DND-41 (cell line): Measurements from ENCODE around the gene USP34.
"Not testable (repeated sequence)": the region's sequence is repeated elsewhere in the genome, so short reads cannot be mapped to it uniquely, and the experiment has no call there.

ENCODE experiments used
- ATAC-seq: fragments of 200-7000 bp; cut with Tn5 transposase; 3 replicates; pipeline ENCODE4 v1.9.1; 2021; ENCODE audit warnings: low read depth; ENCODE audit not compliant: insufficient read depth
- DNase-seq: peaks from one replicate; pipeline ENCODE4 v3.0.0-alpha.2; 2020
- H2AFZ ChIP-seq: 2 replicates; pipeline ENCODE4 v1.6.0; 2012; ENCODE audit warnings: low read depth, low read length
- H3K27ac ChIP-seq: 2 replicates; pipeline ENCODE4 v1.5.1; 2012; ENCODE audit warnings: low read length, inconsistent platforms
- H3K27me3 ChIP-seq: fragments of 200-600 bp; sonication (generic); 2 replicates; pipeline ENCODE4 v1.6.0; 2012; ENCODE audit warnings: low read length, mild to moderate bottlenecking, inconsistent platforms; ENCODE audit not compliant: insufficient read depth, poor library complexity
- H3K36me3 ChIP-seq: 2 replicates; pipeline ENCODE4 v1.5.1; 2012; ENCODE audit warnings: low read length, inconsistent platforms; ENCODE audit not compliant: insufficient read depth
- H3K4me1 ChIP-seq: 2 replicates; pipeline ENCODE4 v1.5.1; 2012; ENCODE audit warnings: mild to moderate bottlenecking, low read length; ENCODE audit not compliant: insufficient read depth
- H3K4me2 ChIP-seq: 2 replicates; pipeline ENCODE4 v1.6.0; 2012; ENCODE audit warnings: mild to moderate bottlenecking, moderate library complexity, low read length, inconsistent platforms; ENCODE audit not compliant: insufficient read depth
- H3K4me3 ChIP-seq, 2 experiments: fragments of 200-600 bp in 1 of 2; shearing (Covaris generic) in 1 of 2; 2 replicates each; pipeline ENCODE4 v1.5.1; 2012 to 2016; ENCODE audit warnings: inconsistent platforms in 2 of 2, low read length in 2 of 2, mild to moderate bottlenecking in 2 of 2, low read depth in 1 of 2, moderate library complexity in 1 of 2
- H3K79me2 ChIP-seq: 2 replicates; pipeline ENCODE4 v1.6.0; 2012; ENCODE audit warnings: low read length, inconsistent platforms; ENCODE audit not compliant: insufficient read depth
- H3K9ac ChIP-seq: 2 replicates; pipeline ENCODE4 v1.6.0; 2012; ENCODE audit warnings: low read depth, mild to moderate bottlenecking, inconsistent platforms, low read length, moderate library complexity
- H3K9me3 ChIP-seq: 2 replicates; pipeline ENCODE4 v1.5.1; 2012; ENCODE audit warnings: low read length, moderate library complexity, mild to moderate bottlenecking, inconsistent platforms; ENCODE audit not compliant: insufficient read depth, severe bottlenecking
- H4K20me1 ChIP-seq: 2 replicates; pipeline ENCODE4 v1.6.0; 2012; ENCODE audit warnings: low read length; ENCODE audit not compliant: insufficient read depth
- EZH2 ChIP-seq: IDR thresholded peaks from 3 replicates; pipeline ENCODE4 v1.6.1; 2012; ENCODE audit warnings: borderline replicate concordance, low read depth, mild to moderate bottlenecking, moderate library complexity, low read length, inconsistent platforms; ENCODE audit not compliant: severe bottlenecking
- TF ChIP-seq, protein P1 (sequence below): IDR thresholded peaks from 2 replicates; pipeline ENCODE4 v1.5.1; 2012; ENCODE audit warnings: borderline replicate concordance, low read length, moderate library complexity, mild to moderate bottlenecking; ENCODE audit not compliant: poor library complexity, severe bottlenecking; ENCODE audit errors: extremely low read depth

USP34 gene

DNA sequence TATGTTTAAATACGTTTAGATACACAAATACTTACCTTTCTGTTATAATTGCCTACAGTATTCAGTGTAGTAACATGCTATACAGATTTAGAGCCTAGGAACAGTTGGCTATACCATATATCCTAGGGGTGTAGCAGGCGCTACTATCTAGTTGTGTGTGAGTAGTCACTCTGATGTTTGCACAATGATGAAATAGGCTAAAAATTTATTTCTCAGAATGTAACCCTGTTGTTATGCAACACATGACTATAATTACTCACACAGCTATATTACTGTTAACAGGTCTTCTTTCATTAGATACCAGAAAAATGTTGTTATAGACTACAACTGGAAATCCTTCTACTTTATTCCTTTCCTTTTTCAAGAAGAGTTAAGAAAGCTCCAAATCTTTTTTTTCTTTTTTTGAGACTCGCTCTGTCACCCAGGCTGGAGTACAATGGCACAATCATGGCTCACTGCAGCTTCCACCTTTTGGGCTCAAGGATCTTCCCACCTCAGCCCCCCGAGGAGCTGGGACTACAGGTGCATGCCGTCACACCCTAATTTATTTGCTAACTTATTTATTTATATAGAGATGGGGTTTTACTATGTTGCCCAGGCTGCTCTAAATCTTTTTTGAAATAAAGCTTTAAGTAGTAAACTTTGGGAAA, 260.4 kb downstream of the USP34 start:
- Histone ChIP-seq H3K9me3 (no peaks in the 10 kb centered on the region), H3K27me3 (no peaks in the 10 kb centered on the region), H3K9ac (no peak overlapping the region), H3K4me2 (no peak overlapping the region), H3K4me3 (no peak overlapping the region), H4K20me1 (no peaks in the 10 kb centered on the region), H3K36me3 (peaks cover 61% of the 10 kb centered on the region), H2AFZ (no peak overlapping the region), H3K79me2 (no peaks in the 10 kb centered on the region), H3K4me1 (no peaks in the 10 kb centered on the region), H3K27ac (no peak overlapping the region)
- no peak for ATAC-seq
- DNase-seq, result no peak
- TF ChIP-seq EZH2, result no peak
- TF ChIP-seq, protein P1, sequence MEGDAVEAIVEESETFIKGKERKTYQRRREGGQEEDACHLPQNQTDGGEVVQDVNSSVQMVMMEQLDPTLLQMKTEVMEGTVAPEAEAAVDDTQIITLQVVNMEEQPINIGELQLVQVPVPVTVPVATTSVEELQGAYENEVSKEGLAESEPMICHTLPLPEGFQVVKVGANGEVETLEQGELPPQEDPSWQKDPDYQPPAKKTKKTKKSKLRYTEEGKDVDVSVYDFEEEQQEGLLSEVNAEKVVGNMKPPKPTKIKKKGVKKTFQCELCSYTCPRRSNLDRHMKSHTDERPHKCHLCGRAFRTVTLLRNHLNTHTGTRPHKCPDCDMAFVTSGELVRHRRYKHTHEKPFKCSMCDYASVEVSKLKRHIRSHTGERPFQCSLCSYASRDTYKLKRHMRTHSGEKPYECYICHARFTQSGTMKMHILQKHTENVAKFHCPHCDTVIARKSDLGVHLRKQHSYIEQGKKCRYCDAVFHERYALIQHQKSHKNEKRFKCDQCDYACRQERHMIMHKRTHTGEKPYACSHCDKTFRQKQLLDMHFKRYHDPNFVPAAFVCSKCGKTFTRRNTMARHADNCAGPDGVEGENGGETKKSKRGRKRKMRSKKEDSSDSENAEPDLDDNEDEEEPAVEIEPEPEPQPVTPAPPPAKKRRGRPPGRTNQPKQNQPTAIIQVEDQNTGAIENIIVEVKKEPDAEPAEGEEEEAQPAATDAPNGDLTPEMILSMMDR, result no peak

DNA sequence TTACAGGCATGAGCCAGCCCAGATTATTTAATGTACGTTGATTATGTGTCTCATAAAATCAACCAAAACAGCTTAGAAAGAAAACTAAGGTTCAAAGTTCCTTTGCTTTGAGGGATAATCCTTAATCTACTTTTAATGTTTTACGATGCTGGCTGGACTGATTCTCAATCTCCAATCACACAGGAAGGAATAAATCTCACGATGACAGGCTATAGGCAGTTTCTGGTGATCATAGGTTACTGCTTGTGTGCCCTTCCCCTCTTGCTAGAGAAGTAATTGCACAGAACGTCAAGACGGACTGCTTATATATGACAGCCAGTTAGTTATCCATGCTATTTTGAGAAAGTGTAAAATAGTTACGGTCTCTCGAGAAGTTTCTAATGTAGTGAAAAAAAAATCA, 265.8 kb downstream of the USP34 start:
- TF ChIP-seq EZH2, result no peak
- Histone ChIP-seq H3K4me1 (no peaks in the 10 kb centered on the region), H3K27me3 (no peaks in the 10 kb centered on the region), H3K27ac (no peak overlapping the region), H3K4me3 (no peak overlapping the region), H3K9me3 (no peaks in the 10 kb centered on the region), H2AFZ (no peak overlapping the region), H4K20me1 (no peaks in the 10 kb centered on the region), H3K36me3 (peaks cover 77% of the 10 kb centered on the region), H3K4me2 (no peak overlapping the region), H3K79me2 (no peaks in the 10 kb centered on the region), H3K9ac (no peak overlapping the region)
- no peak for ATAC-seq
- no peak for DNase-seq

DNA sequence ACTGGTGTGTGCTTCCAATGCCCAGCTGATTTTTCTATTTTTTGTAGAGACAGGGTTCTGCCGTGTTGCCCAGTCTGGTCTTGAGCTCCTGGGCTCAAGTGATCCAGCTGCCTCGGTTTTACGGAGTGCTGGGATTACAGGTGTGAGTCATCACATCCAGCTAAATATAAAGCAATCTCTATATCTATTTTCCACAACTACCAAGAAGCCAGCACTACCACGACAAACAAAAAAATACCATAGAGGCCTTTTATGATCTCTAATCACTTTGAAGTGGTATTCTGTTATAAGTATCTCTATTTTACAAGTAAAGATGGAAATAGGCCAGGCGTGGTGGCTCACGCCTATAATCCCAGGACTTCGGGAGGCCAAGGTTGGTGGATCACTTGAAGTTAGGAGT, 274.2 kb downstream of the USP34 start:
- Histone ChIP-seq H2AFZ (no peak overlapping the region), H3K36me3 (peaks cover 48% of the 10 kb centered on the region), H3K9ac (no peak overlapping the region), H3K27ac (no peak overlapping the region), H3K4me2 (no peak overlapping the region), H3K4me3 (no peak overlapping the region), H3K4me1 (no peaks in the 10 kb centered on the region), H3K9me3 (no peaks in the 10 kb centered on the region), H3K27me3 (no peaks in the 10 kb centered on the region), H3K79me2 (no peaks in the 10 kb centered on the region), H4K20me1 (peaks cover 3% of the 10 kb centered on the region; the same call in 1 of the 2 replicates)
- TF ChIP-seq EZH2, result no peak
- TF ChIP-seq, protein P1, result no peak
- ATAC-seq (no peak), DNase-seq (no peak)

DNA sequence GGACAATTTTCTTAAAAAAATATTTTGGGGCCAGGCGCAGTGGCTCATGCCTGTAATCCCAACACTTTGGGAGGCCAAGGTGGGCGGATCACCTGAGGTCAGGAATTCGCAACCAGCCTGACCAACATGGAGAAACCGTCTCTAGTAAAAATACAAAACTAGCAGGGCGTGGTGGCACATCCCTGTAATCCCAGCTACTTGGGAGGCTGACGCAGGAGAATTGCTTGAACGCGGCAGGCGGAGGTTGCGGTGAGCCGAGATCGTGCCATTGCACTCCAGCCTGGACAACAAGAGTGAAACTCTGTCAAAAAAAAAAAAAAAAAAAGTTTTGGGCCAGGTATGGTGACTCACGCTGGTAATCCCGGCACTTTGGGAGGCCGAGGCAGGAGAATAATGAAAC, 276.2 kb downstream of the USP34 start:
- not testable (repeated sequence) for H3K4me3 ChIP-seq, H3K9me3 ChIP-seq, H3K9ac ChIP-seq, H4K20me1 ChIP-seq, H3K27me3 ChIP-seq, H2AFZ ChIP-seq, DNase-seq, H3K4me1 ChIP-seq, H3K79me2 ChIP-seq, H3K4me2 ChIP-seq, H3K27ac ChIP-seq, ATAC-seq
- H3K36me3 ChIP-seq, result peaks cover 52% of the 10 kb centered on the region
